Caco-2 (cell line): ENCODE measurements around the gene B3GALT6. TPM values are rescaled to one million over a fixed set of nuclear protein-coding genes. Genes with fewer than 3 reads are reported as not detected.

Experiments
- Bru-seq: library from RNA; stranded (reverse); fragments of 400-500 nt; gene quantifications from one replicate; lab custom pipeline; 2021; lab: Mats Ljungman, UMichigan
- BruChase-seq, 2 experiments: library from RNA; stranded (reverse); fragments of 400-500 nt; gene quantifications; one replicate each; lab custom pipeline; 2021; lab: Mats Ljungman, UMichigan
- BruUV-seq: library from RNA; stranded (reverse); fragments of 400-500 nt; replicated peaks from 2 replicates; lab custom pipeline; 2021; lab: Mats Ljungman, UMichigan
- CTCF ChIA-PET: fragments of 300-600 bp; sonication (Branson Sonifier 250); formaldehyde crosslinking; loops from one replicate; lab custom pipeline; 2022; ENCODE audit warnings: antibody characterized with exemption; lab: Charles Lee
- POLR2A ChIA-PET: fragments of 300-600 bp; sonication (Branson Sonifier 250); formaldehyde crosslinking; loops from one replicate; lab custom pipeline; 2022; ENCODE audit warnings: antibody characterized with exemption; lab: Charles Lee
- DNase-seq, 2 experiments: peaks; one replicate each; pipeline versions ENCODE4 v3.0.0 to v3.0.0-alpha.2; 2020 to 2022
- H3K27me3 ChIP-seq: replicated peaks from 2 replicates; pipeline ENCODE4 v1.6.0; 2011; ENCODE audit warnings: low read length; ENCODE audit not compliant: control insufficient read depth, insufficient read depth
- H3K36me3 ChIP-seq: 2 replicates; pipeline ENCODE4 v1.5.1; 2011; ENCODE audit warnings: low read length; ENCODE audit not compliant: control insufficient read depth, insufficient read depth
- H3K4me1 ChIP-seq: fragments of 250-450 bp; sonication (Bioruptor Pico); 2 replicates; pipeline ENCODE4 v1.5.1; 2020; ENCODE audit warnings: mild to moderate bottlenecking
- H3K4me3 ChIP-seq: 2 replicates; pipeline ENCODE4 v1.5.1; 2011; ENCODE audit warnings: low read depth, mild to moderate bottlenecking, control low read depth, low read length
- H3K9me3 ChIP-seq: fragments of 250-450 bp; sonication (Bioruptor Pico); 2 replicates; pipeline ENCODE4 v1.5.1; 2020; ENCODE audit warnings: mild to moderate bottlenecking, moderate library complexity
- H3K27ac Mint-ChIP-seq: one replicate; pipeline ENCODE4 v1.8.0; 2022; ENCODE audit warnings: mixed read lengths; ENCODE audit not compliant: unreplicated experiment
- H3K27me3 Mint-ChIP-seq: one replicate; pipeline ENCODE4 v1.8.0; 2022; ENCODE audit warnings: mixed read lengths; ENCODE audit not compliant: insufficient read depth, unreplicated experiment
- H3K36me3 Mint-ChIP-seq: one replicate; pipeline ENCODE4 v1.8.0; 2022; ENCODE audit warnings: mild to moderate bottlenecking, mixed read lengths; ENCODE audit not compliant: insufficient read depth, unreplicated experiment
- H3K4me1 Mint-ChIP-seq: one replicate; pipeline ENCODE4 v1.8.0; 2022; ENCODE audit warnings: low read depth, mixed read lengths; ENCODE audit not compliant: unreplicated experiment
- H3K4me3 Mint-ChIP-seq: one replicate; pipeline ENCODE4 v1.8.0; 2022; ENCODE audit warnings: mild to moderate bottlenecking, moderate library complexity, mixed read lengths; ENCODE audit not compliant: unreplicated experiment
- H3K9me3 Mint-ChIP-seq: one replicate; pipeline ENCODE4 v1.8.0; 2022; ENCODE audit warnings: mixed read lengths; ENCODE audit not compliant: unreplicated experiment
- intact Hi-C: fragments of 100-400 bp; cut with micrococcal nuclease; formaldehyde crosslinking; loops from one replicate; pipeline ENCODE4 v1.10.0; 2022; ENCODE audit not compliant: unreplicated experiment
- long read RNA-seq: library from polyadenylated mRNA; stranded (forward); transcript quantifications from one replicate; pipeline ENCODE4 v2.0.0, GENCODE V29; 2022
- total RNA-seq: library from RNA; stranded (reverse); gene quantifications from 2 replicates; pipeline ENCODE4 v1.2.3, GENCODE V29; 2022
- TF ChIP-seq, protein P1 (sequence below), 2 experiments: fragments of 200-600 bp in 1 of 2; IDR thresholded peaks; 1 replicate in 1 of 2; 2 replicates in 1 of 2; pipeline versions ENCODE4 v1.5.1 to v1.8.0; 2011 to 2022; ENCODE audit warnings: antibody characterized with exemption in 1 of 2, control low read depth in 1 of 2, inconsistent platforms in 1 of 2, low read depth in 1 of 2, low read length in 1 of 2, mild to moderate bottlenecking in 1 of 2, moderate library complexity in 1 of 2; ENCODE audit not compliant: insufficient read depth in 1 of 2, severe bottlenecking in 1 of 2, unreplicated experiment in 1 of 2

B3GALT6 gene
- total RNA-seq (24.8 and 25.3 TPM in 2 replicates), Bru-seq, nascent RNA (percentile 83 among the genes with signal in this experiment), BruChase-seq, experiment 1, labeled RNA remaining after a 2-hour chase (percentile 91 among the genes with signal in this experiment), BruChase-seq, experiment 2, labeled RNA remaining after a 6-hour chase (percentile 84 among the genes with signal in this experiment)
- long read RNA-seq, transcript B3GALT6-201 (1 exons, 2,783 nt), result major isoform, 64 of 85 reads
- long read RNA-seq, transcript B3GALT6-202 (1 exons, 2,816 nt), result minor isoform, 21 of 85 reads
- long read RNA-seq, partial matches to known transcripts, result 0 of 85 reads
- long read RNA-seq, other reads (novel, unspliced or antisense), result 0 of 85 reads

DNA sequence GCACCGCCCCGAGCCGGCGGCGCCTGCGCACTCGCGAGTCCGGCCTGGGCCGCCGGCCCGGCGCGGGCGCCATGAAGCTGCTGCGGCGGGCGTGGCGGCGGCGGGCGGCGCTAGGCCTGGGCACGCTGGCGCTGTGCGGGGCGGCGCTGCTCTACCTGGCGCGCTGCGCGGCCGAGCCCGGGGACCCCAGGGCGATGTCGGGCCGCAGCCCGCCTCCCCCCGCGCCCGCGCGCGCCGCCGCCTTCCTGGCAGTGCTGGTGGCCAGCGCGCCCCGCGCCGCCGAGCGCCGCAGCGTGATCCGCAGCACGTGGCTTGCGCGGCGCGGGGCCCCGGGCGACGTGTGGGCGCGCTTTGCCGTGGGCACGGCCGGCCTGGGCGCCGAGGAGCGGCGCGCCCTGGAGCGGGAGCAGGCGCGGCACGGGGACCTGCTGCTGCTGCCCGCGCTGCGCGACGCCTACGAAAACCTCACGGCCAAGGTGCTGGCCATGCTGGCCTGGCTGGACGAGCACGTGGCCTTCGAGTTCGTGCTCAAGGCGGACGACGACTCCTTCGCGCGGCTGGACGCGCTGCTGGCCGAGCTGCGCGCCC lies at the start of gene B3GALT6:
TSS of gene B3GALT6 (plus strand) at position 30 of the 588 bp plus-strand sequence. CDS start at position 72, 42 bp downstream.
- BruUV-seq, result no TSS peak
- DNase-seq, result no peak
- peaks cover 16% of the 10 kb centered on the region for H3K4me1 ChIP-seq
- no peaks in the 10 kb centered on the region for H3K27me3 Mint-ChIP-seq
- H3K36me3 Mint-ChIP-seq, result peaks cover 32% of the 10 kb centered on the region
- no peaks in the 10 kb centered on the region for H3K9me3 ChIP-seq
- CTCF ChIA-PET, result no interaction called here
- peaks cover 6% of the 10 kb centered on the region for H3K4me1 Mint-ChIP-seq
- H3K4me3 Mint-ChIP-seq, result peak within 1 kb of the TSS; percentile 85
- intact Hi-C loops, result no loop called here
- no peaks in the 10 kb centered on the region for H3K9me3 Mint-ChIP-seq
- H3K36me3 ChIP-seq, result peaks cover 2% of the 10 kb centered on the region; the same call in 1 of the 2 replicates
- peak within 1 kb of the TSS; percentile 83 for H3K27ac Mint-ChIP-seq
- TF ChIP-seq, protein P1, sequence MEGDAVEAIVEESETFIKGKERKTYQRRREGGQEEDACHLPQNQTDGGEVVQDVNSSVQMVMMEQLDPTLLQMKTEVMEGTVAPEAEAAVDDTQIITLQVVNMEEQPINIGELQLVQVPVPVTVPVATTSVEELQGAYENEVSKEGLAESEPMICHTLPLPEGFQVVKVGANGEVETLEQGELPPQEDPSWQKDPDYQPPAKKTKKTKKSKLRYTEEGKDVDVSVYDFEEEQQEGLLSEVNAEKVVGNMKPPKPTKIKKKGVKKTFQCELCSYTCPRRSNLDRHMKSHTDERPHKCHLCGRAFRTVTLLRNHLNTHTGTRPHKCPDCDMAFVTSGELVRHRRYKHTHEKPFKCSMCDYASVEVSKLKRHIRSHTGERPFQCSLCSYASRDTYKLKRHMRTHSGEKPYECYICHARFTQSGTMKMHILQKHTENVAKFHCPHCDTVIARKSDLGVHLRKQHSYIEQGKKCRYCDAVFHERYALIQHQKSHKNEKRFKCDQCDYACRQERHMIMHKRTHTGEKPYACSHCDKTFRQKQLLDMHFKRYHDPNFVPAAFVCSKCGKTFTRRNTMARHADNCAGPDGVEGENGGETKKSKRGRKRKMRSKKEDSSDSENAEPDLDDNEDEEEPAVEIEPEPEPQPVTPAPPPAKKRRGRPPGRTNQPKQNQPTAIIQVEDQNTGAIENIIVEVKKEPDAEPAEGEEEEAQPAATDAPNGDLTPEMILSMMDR (IDR thresholded peaks at IDR 0.05; ENCODE audit: insufficient read depth in 1 of 2, low read depth in 1 of 2, low read length in 1 of 2, severe bottlenecking in 1 of 2, unreplicated experiment in 1 of 2), result no peak
- H3K27me3 ChIP-seq, result no peaks in the 10 kb centered on the region
- H3K4me3 ChIP-seq, result peak within 1 kb of the TSS; percentile 70
- POLR2A ChIA-PET, result interaction anchor here (0.6 kb wide), 1 partner anchor 29 kb away, joined by 3 read pairs; no protein-coding TSS in a partner anchor

DNA sequence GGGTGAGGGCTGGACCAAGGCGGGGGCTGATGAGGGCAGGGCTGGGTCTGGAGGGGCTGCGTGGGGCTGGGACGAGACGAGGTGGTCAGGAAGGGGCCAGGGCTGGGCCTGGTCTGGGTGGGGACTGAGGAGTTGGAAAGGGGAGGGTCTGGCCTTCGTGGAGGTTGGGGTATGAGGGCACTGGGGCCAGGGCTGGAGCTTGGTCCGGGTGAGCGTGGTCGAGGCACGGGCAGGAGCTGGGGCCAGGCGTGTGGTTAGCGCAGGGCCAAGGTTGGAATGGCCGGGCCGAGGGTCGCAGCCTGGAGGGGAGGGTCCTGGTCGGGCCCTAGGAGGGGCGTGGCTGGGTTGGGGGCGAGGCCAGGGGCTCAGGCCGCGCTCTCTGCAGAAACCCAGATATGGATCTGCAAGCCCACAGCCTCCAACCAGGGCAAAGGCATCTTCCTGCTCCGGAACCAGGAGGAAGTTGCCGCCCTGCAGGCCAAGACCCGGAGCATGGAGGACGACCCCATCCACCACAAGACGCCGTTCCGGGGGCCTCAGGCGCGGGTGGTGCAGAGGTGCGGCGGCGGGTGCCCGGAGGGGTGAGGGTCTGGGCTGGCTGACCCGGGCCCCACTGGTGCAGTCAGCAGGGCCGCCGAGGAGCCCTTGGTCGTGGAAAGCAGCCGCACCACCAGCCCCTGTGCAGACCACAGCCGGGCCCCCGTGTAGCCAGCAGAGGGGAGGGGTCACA lies 49.4 kb upstream of the B3GALT6 start:
- Mint-ChIP-seq H3K27ac (no peak overlapping the region), H3K27me3 (no peaks in the 10 kb centered on the region), H3K9me3 (no peaks in the 10 kb centered on the region), H3K36me3 (no peaks in the 10 kb centered on the region), H3K4me3 (no peak overlapping the region), H3K4me1 (no peaks in the 10 kb centered on the region)
- no TSS peak for BruUV-seq
- CTCF ChIA-PET, result no interaction called here
- no peaks in the 10 kb centered on the region for H3K9me3 ChIP-seq
- H3K36me3 ChIP-seq, result no peaks in the 10 kb centered on the region
- POLR2A ChIA-PET, result no interaction called here
- DNase-seq, result peak in 1 of 2 experiments; percentile 21
- no peaks in the 10 kb centered on the region for H3K4me1 ChIP-seq
- no peak overlapping the region for H3K4me3 ChIP-seq
- intact Hi-C loops, result no loop called here
- TF ChIP-seq, protein P1 (IDR thresholded peaks at IDR 0.05; ENCODE audit: insufficient read depth in 1 of 2, low read depth in 1 of 2, low read length in 1 of 2, severe bottlenecking in 1 of 2, unreplicated experiment in 1 of 2), result no peak
- H3K27me3 ChIP-seq, result no peaks in the 10 kb centered on the region

DNA sequence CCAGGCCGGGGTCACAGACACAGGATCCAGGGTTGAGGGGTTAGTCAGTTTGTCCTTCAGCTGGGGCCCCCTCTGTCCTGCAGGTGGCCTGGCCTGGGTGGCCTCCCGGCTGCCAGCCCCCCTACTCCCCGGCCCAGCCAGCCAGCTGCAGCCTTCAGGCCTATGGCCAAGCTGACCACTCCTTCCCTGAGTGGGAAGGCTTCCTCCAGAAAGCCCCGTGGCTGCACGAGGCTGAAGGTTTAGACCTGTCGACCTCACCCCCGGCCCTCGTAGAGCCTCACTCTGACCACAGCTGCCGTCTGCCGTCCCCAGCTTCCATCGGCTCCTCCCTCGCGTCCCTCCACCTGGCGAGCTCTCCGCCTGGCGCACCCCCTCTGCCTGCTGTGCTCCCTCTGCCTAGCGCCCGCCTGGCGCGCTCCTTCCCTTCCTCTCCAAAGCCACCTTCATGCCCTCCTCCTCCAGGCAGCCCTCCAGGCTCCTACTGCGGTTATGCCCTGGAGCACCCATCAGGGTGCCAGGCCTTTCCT lies 48.8 kb upstream of the B3GALT6 start:
- intact Hi-C loops, result no loop called here
- Histone ChIP-seq H3K4me1 (no peaks in the 10 kb centered on the region), H3K36me3 (no peaks in the 10 kb centered on the region), H3K27me3 (no peaks in the 10 kb centered on the region), H3K9me3 (no peaks in the 10 kb centered on the region), H3K4me3 (no peak overlapping the region)
- POLR2A ChIA-PET, result no interaction called here
- no peaks in the 10 kb centered on the region for H3K36me3 Mint-ChIP-seq
- DNase-seq, result peak in 1 of 2 experiments; percentile 22
- no peak overlapping the region for H3K27ac Mint-ChIP-seq
- H3K27me3 Mint-ChIP-seq, result no peaks in the 10 kb centered on the region
- no TSS peak for BruUV-seq
- no peaks in the 10 kb centered on the region for H3K9me3 Mint-ChIP-seq
- CTCF ChIA-PET, result no interaction called here
- TF ChIP-seq, protein P1 (IDR thresholded peaks at IDR 0.05; ENCODE audit: insufficient read depth in 1 of 2, low read depth in 1 of 2, low read length in 1 of 2, severe bottlenecking in 1 of 2, unreplicated experiment in 1 of 2), result no peak
- H3K4me1 Mint-ChIP-seq, result no peaks in the 10 kb centered on the region
- H3K4me3 Mint-ChIP-seq, result no peak overlapping the region
